GM12874 (cell line): Measurements from ENCODE around the gene SDK1.

ENCODE experiments used
- TF ChIP-seq, protein P1 (sequence below): IDR thresholded peaks from 2 replicates; pipeline ENCODE4 v1.5.1; 2011; ENCODE audit warnings: low read depth, mild to moderate bottlenecking, control low read depth, low read length, moderate library complexity; ENCODE audit not compliant: insufficient read depth

Gene SDK1

DNA sequence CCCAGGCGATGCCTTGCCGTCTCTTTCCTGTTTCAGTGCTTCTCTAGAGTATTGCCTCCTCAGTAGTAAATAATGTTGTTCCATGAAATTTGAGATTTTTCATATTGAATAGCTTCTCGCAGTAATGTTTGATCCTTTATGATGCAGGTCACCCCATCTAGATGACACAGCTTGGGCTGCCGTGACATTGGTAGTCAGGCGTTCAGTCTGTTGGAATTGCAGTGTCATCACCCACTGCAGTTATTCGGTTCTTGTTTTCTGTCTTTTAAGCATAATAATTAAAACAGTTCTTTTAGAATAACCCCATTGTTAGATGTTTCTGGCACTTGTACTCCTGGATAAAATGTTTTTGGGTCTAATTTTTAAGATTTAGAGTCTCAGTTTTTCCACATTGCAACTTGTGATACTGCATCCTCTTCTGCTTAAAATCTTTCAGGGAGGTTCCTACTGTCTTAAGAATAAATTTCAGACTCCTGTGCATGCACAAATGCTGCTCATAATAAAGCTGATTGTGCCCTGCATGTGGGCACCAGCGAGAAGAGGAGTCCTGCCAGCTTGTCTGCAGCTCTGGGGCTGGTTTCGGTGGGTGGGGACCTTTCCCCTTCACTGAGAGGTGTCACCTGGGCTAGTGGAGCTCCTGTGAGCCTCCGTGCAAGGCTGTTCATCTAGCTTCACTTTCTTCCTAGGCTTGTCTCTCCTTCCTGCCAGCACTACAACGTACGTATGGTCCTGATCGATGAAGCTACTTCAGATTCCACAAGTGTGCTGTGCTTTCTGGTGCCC, 44.8 kb downstream of the SDK1 start:
- TF ChIP-seq, protein P1, sequence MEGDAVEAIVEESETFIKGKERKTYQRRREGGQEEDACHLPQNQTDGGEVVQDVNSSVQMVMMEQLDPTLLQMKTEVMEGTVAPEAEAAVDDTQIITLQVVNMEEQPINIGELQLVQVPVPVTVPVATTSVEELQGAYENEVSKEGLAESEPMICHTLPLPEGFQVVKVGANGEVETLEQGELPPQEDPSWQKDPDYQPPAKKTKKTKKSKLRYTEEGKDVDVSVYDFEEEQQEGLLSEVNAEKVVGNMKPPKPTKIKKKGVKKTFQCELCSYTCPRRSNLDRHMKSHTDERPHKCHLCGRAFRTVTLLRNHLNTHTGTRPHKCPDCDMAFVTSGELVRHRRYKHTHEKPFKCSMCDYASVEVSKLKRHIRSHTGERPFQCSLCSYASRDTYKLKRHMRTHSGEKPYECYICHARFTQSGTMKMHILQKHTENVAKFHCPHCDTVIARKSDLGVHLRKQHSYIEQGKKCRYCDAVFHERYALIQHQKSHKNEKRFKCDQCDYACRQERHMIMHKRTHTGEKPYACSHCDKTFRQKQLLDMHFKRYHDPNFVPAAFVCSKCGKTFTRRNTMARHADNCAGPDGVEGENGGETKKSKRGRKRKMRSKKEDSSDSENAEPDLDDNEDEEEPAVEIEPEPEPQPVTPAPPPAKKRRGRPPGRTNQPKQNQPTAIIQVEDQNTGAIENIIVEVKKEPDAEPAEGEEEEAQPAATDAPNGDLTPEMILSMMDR, result no peak

DNA sequence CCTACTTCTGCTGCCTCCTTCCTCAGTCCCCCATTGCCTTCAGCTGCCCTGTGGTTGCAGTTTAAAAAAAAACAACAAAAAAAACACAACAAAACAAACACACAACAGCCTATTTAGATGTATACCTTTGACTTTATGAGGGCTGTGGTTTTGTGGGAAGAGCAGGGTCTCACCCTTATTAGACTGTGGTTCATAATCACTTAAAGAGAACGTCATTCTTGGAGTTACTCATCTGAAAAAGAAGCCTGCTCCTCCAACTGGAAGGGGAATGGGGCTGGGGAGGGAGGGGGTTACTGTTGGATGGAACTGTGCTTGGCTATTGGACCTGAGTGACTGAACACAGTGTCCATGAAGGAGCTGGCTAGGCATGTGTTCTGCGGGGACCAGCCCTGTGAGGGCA, 48.1 kb downstream of the SDK1 start:
- TF ChIP-seq, protein P1, result no peak

DNA sequence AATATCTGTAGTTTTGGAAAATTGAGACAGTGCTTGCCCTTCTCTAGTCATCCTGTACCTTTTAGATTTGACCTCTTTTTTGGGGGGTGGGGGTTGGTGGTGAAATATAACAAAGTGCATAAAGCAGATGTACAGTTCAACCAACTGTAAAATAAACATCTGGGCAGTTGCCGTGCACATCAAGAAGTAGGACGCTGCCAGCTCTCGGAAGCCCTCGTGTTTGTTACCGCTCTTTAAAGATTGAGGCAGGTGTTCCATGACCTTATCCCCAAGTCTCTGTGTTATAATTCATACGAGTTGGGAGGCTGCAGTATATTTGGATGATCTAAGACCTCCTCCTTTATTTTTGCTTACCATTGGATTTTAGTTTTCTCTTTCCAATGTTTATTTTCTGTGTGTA, 55.1 kb downstream of the SDK1 start:
- TF ChIP-seq, protein P1, result no peak

DNA sequence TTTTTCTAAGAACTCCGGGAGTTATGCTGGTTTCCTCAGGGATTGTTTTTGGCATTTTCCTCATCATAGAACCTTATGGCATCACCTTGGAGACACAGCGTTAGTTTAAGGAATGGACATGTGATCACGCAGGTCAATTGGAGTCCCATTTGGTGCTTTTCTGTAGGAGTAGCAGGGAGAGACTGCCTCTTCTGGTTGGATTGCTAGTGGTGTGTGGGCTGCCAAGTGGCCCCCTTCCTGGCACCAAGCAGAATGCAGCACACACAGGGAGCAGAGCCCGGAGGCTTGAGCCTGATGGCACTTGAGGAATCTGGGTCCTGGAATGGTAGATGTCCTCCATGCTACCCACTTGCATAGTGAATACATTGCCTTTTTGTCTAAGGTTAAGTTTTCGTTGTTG, 57.9 kb downstream of the SDK1 start:
- TF ChIP-seq, protein P1, result no peak

DNA sequence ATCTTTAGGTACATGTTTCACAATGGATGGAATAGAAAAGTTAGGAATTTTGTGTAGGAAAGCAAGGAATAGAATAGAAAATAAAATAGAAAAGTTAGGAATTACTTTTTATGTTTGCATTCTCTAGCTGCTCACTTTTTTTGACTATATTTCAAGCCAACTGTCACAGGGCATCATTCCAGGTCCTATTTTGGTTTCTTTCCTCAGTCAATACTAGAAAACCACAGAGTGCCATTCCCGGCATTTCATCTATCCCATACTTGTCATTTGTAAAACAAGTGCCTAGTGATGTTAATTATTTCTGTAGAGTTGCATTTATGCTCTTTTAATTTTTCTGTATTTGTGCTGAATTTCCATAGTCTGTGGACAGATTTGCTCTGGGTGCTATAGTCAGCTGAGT, 66.2 kb downstream of the SDK1 start:
- TF ChIP-seq, protein P1, result no peak

DNA sequence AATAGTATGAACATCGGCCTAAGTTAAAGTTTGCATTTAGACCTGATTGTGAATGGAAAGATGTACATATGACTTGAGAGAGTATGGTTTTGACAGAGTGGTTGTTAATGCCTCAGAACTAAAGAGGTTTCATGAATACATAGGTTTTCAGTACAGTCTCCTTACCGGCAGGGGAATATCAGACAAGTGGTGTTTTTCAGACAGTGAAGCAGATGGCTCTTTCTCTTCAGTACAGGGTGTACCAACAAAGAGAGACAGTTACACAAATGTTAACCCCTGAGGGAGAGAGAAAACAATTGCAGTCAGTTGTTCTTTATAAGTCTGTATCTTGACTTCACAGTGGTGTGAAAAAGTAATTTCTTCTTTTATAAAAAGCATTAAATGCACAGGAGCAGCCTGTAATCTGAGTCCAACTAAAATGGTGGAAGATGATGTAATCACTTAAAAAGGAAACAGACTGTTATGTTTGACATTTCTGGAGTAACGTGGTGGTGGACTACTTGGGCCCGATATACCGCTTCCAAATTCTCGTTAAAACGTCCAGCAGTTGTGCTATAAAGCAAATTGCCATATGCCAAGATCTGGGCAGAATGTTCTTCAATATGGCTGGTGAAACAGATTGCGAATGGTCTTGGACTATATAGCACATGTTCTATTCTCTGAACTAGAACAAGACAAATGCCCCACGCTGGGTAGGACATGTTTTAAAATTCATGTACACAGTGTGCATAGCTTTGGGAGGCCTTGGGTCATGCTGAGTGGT, 69.2 kb downstream of the SDK1 start:
- TF ChIP-seq, protein P1, result no peak

DNA sequence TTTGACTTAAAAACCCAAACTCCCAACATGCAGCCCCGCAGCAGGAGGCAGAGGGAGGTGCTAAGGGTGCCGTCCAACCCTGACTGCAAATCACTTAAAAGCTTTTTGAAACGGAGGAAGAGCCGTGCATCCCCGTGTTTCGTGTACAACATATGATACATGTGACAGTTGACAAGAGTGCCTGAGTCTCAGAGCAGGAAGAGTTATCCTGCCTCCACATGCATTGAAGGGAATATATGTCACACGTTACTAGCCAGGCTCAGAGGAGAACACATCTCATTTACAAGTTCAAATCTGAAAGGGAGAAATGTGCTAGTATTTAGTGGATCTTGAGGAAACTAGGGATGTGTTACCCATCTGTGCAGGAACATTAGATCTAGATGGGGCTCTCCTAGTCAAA, 69.9 kb downstream of the SDK1 start:
- TF ChIP-seq, protein P1, result no peak
